Fibroblast of upper back skin (primary cell): ENCODE data around the gene PPP1CB.

Experiments used
- DNase-seq: peaks from one replicate; pipeline ENCODE4 v3.0.0-alpha.2; 2013

Gene PPP1CB

GRCh38 chr2:28745876-28746275 lies 5.8 kb upstream of the PPP1CB start:
- no peak for DNase-seq

GRCh38 chr2:28746429-28747111 lies 5.1 kb upstream of the PPP1CB start:
- DNase-seq, result no peak

- no peak for DNase-seq
Measured at GRCh38 chr2:28747714-28748113, 3.9 kb upstream of the PPP1CB start.

- DNase-seq, result no peak
Measured at GRCh38 chr2:28748176-28748575, 3.5 kb upstream of the PPP1CB start.

GRCh38 chr2:28748941-28749340 lies 2.7 kb upstream of the PPP1CB start:
- no peak for DNase-seq

- DNase-seq, result no peak
Measured at GRCh38 chr2:28749526-28749925, 2.1 kb upstream of the PPP1CB start.

- peak; percentile 28 for DNase-seq
Measured at GRCh38 chr2:28750316-28751251, 1.0 kb upstream of the PPP1CB start.

- no peak for DNase-seq
Measured at GRCh38 chr2:28751956-28752630, 463 bp downstream of the PPP1CB start.

- no peak for DNase-seq
Measured at GRCh38 chr2:28752631-28753376, 1.2 kb downstream of the PPP1CB start.

GRCh38 chr2:28754321-28754720 lies 2.7 kb downstream of the PPP1CB start:
- DNase-seq, result peak; percentile 27

- DNase-seq, result peak; percentile 34
Measured at GRCh38 chr2:28755421-28755820, 3.8 kb downstream of the PPP1CB start.

GRCh38 chr2:28758459-28758858 lies 6.8 kb downstream of the PPP1CB start:
- DNase-seq, result no peak

- no peak for DNase-seq
Measured at GRCh38 chr2:28761420-28761819, 9.8 kb downstream of the PPP1CB start.

GRCh38 chr2:28764909-28765711 lies 13.5 kb downstream of the PPP1CB start:
- peak; percentile 93 for DNase-seq

- no peak for DNase-seq
Measured at GRCh38 chr2:28766070-28766469, 14.4 kb downstream of the PPP1CB start.

GRCh38 chr2:28767337-28767736 lies 15.7 kb downstream of the PPP1CB start:
- DNase-seq, result no peak

- no peak for DNase-seq
Measured at GRCh38 chr2:28768422-28768821, 16.8 kb downstream of the PPP1CB start.

- DNase-seq, result no peak
Measured at GRCh38 chr2:28768952-28769351, 17.3 kb downstream of the PPP1CB start.

GRCh38 chr2:28772351-28772750 lies 20.7 kb downstream of the PPP1CB start:
- no peak for DNase-seq

GRCh38 chr2:28776471-28776870 lies 24.8 kb downstream of the PPP1CB start:
- no peak for DNase-seq

GRCh38 chr2:28778392-28778791 lies 26.8 kb downstream of the PPP1CB start:
- DNase-seq, result no peak

- DNase-seq, result no peak
Measured at GRCh38 chr2:28779001-28779400, 27.4 kb downstream of the PPP1CB start.
